Common myeloid progenitor, CD34-positive (primary cell): ENCODE results near the gene CHP1.
"Not testable (repeated sequence)": the region's sequence is repeated elsewhere in the genome, so short reads cannot be mapped to it uniquely, and the experiment has no call there.

Source experiments
- CTCF ChIA-PET: fragments of 350-600 bp; sonication (Branson Sonifier 250); formaldehyde crosslinking; loops from one replicate; lab custom pipeline; 2021; ENCODE audit warnings: antibody characterized with exemption; lab: Charles Lee
- POLR2A ChIA-PET: fragments of 350-600 bp; sonication (Branson Sonifier 250); formaldehyde crosslinking; loops from one replicate; lab custom pipeline; 2021; ENCODE audit warnings: antibody characterized with exemption; lab: Charles Lee
- DNase-seq, 3 donors: peaks; one replicate each; pipeline versions ENCODE4 v3.0.0 to v3.0.0-alpha.2; 2013
- H3K27ac ChIP-seq, 2 experiments: 1 replicate in 1 of 2; 2 replicates in 1 of 2; pipeline ENCODE4 v1.7.0; 2013; ENCODE audit warnings: inconsistent platforms in 2 of 2, low read length in 2 of 2, mild to moderate bottlenecking in 2 of 2, low read depth in 1 of 2, moderate library complexity in 1 of 2; ENCODE audit not compliant: severe bottlenecking in 2 of 2, insufficient read depth in 1 of 2, poor library complexity in 1 of 2
- H3K27me3 ChIP-seq, 5 experiments: replicated peaks in 2 of 5; 1 replicate in 3 of 5; 2 replicates in 2 of 5; pipeline versions ENCODE4 v1.6.1 to v1.7.0; 2013; ENCODE audit warnings: low read length in 4 of 5, mild to moderate bottlenecking in 2 of 5, moderate library complexity in 2 of 5, inconsistent platforms in 1 of 5; ENCODE audit not compliant: insufficient read depth in 5 of 5, control insufficient read depth in 4 of 5
- H3K36me3 ChIP-seq, 4 experiments: 1 replicate in 2 of 4; 2 replicates in 2 of 4; pipeline versions ENCODE4 v1.6.1 to v1.7.0; 2013; ENCODE audit warnings: low read length in 3 of 4, control low read depth in 1 of 4, mild to moderate bottlenecking in 1 of 4; ENCODE audit not compliant: control insufficient read depth in 4 of 4, insufficient read depth in 4 of 4
- H3K4me1 ChIP-seq, 4 experiments: 1 replicate in 3 of 4; 2 replicates in 1 of 4; pipeline versions ENCODE4 v1.6.1 to v1.7.1; 2013; ENCODE audit warnings: low read length in 3 of 4, mild to moderate bottlenecking in 3 of 4, control low read depth in 1 of 4, inconsistent platforms in 1 of 4, moderate library complexity in 1 of 4; ENCODE audit not compliant: control insufficient read depth in 4 of 4, insufficient read depth in 4 of 4; ENCODE audit errors: control extremely low read depth in 1 of 4
- H3K4me3 ChIP-seq, 7 experiments: 1 replicate in 4 of 7; 2 replicates in 3 of 7; pipeline versions ENCODE4 v1.5.1 to v1.7.0; 2013; ENCODE audit warnings: mild to moderate bottlenecking in 7 of 7, low read length in 6 of 7, moderate library complexity in 6 of 7, inconsistent platforms in 2 of 7, low read depth in 2 of 7, control low read depth in 1 of 7; ENCODE audit not compliant: insufficient read depth in 4 of 7, control insufficient read depth in 1 of 7; ENCODE audit errors: extremely low read depth in 1 of 7
- H3K9me3 ChIP-seq, 5 experiments: 1 replicate in 4 of 5; 2 replicates in 1 of 5; pipeline versions ENCODE4 v1.6.1 to v1.7.1; 2013; ENCODE audit warnings: low read length in 4 of 5, mild to moderate bottlenecking in 2 of 5, inconsistent platforms in 1 of 5, low read depth in 1 of 5, moderate library complexity in 1 of 5; ENCODE audit not compliant: control insufficient read depth in 4 of 5, insufficient read depth in 2 of 5; ENCODE audit errors: control extremely low read depth in 1 of 5
- WGBS: methylation state at CpG from one replicate; pipeline ENCODE4 v1.1.5; 2013; ENCODE audit not compliant: insufficient coverage; 5-methylcytosine and 5-hydroxymethylcytosine counted together

CHP1 gene

DNA sequence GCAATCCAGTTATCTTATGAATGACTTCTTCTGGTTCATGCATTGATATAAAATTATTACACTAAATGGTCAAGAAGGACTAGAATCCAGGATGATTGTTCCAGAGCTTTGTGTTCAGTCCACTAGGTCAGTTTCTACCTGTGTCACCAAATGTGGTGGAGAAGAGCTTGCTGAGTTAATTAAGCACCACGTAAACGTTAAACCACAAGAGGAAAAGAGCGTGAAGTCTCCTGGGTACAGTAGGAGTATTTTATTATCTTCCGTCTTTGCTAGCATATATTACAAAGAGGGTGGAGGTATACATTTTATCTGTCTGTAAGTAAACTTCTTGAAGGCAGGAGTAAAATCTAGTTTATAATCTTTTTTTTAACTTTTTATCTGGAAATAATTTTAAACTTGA, 23.5 kb downstream of the CHP1 start:
- peak in 1 of 3 donors; percentile 21 for DNase-seq
- H3K4me1 ChIP-seq = peaks cover 6 to 18% (median 11%) of the 10 kb centered on the region in 4 experiments
- no peak overlapping the region for H3K4me3 ChIP-seq
- CTCF ChIA-PET = no interaction called here
- no peaks in the 10 kb centered on the region for H3K9me3 ChIP-seq
- H3K27me3 ChIP-seq = no peaks in the 10 kb centered on the region
- 50% methylated on average over 2 of the region's 4 CpGs for WGBS
- H3K36me3 ChIP-seq = peaks cover 2 to 9% (median 9%) of the 10 kb centered on the region in 4 experiments
- POLR2A ChIA-PET = no interaction called here
- H3K27ac ChIP-seq = no peak overlapping the region

DNA sequence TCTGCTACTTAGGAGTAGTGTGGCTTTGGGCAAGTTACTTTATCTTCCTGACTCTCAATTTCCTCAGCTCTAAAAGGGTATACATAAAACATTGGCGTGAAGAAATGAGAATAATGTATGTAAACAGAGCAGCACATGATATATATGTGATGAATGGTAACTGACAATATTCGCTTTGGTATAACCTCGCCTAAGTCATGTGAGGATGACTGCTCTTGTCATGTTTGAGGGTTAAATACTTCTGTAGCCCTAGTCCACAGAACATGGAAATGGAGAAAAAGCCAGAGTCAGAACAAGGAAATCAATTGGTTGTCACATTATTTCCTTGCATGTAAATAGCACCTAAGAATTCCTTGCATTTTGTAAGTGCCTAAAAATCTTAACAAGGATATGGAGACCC, 25.0 kb downstream of the CHP1 start:
- WGBS = 100% methylated on average over 3 of the region's 3 CpGs
- ChIA-PET CTCF (no interaction called here), POLR2A (no interaction called here)
- H3K4me1 ChIP-seq = peaks cover 6 to 25% (median 16%) of the 10 kb centered on the region in 4 experiments
- H3K4me3 ChIP-seq = no peak overlapping the region
- no peak for DNase-seq
- no peaks in the 10 kb centered on the region for H3K9me3 ChIP-seq
- H3K27me3 ChIP-seq = no peaks in the 10 kb centered on the region
- no peak overlapping the region for H3K27ac ChIP-seq
- H3K36me3 ChIP-seq = peaks cover 2 to 9% (median 7%) of the 10 kb centered on the region in 4 experiments

DNA sequence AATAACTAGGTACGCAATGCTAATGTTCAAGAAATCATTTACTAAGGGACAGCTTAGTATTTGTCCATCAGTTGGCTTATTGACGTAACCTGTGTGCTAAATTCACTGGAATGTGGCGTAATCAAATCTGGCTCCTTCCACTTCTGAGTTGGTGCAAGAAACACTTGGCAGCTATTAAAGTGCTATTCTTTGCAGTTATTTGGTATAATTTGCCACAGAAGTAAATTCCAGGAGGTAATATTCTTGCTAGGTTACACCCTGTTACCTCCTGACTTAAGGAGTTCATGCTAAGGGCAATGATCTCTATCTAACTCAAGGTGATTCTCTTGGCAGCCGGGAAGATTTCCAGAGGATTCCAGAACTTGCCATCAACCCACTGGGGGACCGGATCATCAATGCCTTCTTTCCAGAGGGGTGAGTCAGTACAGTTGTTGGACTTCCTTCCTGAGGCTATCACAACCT, 25.5 kb downstream of the CHP1 start:
- Histone ChIP-seq H3K9me3 (no peaks in the 10 kb centered on the region), H3K27ac (no peak overlapping the region), H3K4me3 (no peak overlapping the region), H3K4me1 (peaks cover 6 to 25% (median 16%) of the 10 kb centered on the region in 4 experiments), H3K27me3 (no peaks in the 10 kb centered on the region), H3K36me3 (peaks cover 2 to 9% (median 7%) of the 10 kb centered on the region in 4 experiments)
- POLR2A ChIA-PET = no interaction called here
- CTCF ChIA-PET = no interaction called here
- WGBS = 92% methylated on average over 2 of the region's 5 CpGs
- no peak for DNase-seq

DNA sequence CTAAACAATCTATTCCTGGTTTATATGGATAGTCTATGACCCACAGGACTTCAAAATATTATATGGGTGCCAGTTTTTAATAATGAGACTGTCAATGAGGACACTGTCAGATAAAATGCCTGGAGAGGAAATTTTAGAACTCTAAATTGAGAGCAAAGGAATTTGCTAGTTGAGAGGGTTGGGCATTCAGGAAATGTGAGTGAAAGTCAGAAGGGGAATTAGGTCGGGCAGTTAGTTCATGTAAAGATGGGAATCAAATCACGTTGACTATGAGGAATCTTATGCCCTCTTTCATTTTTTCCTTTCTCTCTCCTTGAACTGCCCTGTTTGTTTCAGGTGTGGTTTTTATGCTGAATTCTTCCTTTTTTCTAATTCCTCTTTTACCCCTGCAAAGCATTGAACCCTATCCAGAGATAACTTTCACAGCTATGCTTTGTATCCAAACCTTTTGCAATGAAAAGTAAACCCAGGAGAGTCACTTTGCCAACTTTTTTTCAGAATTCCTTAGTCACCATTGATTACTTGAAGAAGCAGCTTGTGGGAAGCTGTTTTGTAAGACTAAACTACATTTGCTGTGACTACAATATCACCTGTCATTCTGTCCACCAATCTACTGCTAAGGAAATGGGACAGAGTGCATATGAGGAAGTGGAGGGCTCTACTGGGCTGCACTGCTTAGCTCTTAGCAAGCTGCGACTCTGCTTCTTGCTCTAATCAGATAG, 27.8 kb downstream of the CHP1 start:
- DNase-seq = peak; percentile 34 to 84 (median 76)
- H3K9me3 ChIP-seq = no peaks in the 10 kb centered on the region
- POLR2A ChIA-PET = interaction anchor here (0.7 kb wide), 1 partner anchor 23 kb away, joined by 4 read pairs; no protein-coding TSS in a partner anchor
- CTCF ChIA-PET = interaction anchor here (1.7 kb wide), 1 partner anchor 28 kb away, joined by 8 read pairs; the partner anchor contains the start of genes CHP1 and EXD1
- H3K4me3 ChIP-seq = peak overlapping the region in 2 of 7 experiments; percentile 13 to 46
- 0% methylated on average over 1 of the region's 3 CpGs for WGBS
- H3K27me3 ChIP-seq = no peaks in the 10 kb centered on the region
- peak overlapping the region in 1 of 2 experiments; percentile 25 for H3K27ac ChIP-seq
- H3K36me3 ChIP-seq = peaks cover 6 to 23% (median 11%) of the 10 kb centered on the region in 4 experiments
- peaks cover 6 to 25% (median 16%) of the 10 kb centered on the region in 4 experiments for H3K4me1 ChIP-seq

DNA sequence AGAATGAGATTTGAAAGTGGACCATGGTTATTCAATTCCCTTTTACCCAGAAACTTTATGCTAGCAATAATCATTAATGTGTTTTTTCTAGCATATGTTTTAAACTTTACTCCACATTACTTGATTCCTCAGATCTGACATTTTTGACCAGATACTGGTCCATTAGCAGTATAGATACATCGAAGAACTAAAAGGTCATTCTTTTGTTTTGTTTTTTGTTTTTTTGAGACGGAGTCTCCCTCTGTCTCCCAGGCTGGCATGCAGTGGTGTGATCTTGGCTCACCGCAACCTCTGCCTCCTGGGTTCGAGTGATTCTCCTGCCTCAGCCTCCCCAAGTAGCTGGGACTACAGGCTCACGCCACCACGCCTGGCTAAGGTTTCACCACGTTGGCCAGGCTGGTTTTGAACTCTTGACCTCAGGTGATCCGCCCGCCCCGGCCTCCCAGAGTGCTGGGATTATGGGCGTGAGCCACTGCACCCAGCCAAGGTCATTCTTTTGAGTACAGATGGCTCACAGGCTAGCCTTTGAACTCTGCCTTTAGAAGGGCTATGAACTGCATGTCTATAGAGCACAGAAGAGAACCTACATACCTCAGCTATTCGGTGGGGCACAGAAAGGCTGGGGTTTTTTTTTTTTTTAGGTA, 28.6 kb downstream of the CHP1 start:
- H3K36me3 ChIP-seq = peaks cover 6 to 29% (median 15%) of the 10 kb centered on the region in 4 experiments
- H3K4me3 ChIP-seq = no peak overlapping the region
- H3K4me1 ChIP-seq = peaks cover 6 to 20% (median 15%) of the 10 kb centered on the region in 4 experiments
- no peak for DNase-seq
- no peaks in the 10 kb centered on the region for H3K9me3 ChIP-seq
- no peak overlapping the region for H3K27ac ChIP-seq
- 92% methylated on average over 11 of the region's 12 CpGs for WGBS
- H3K27me3 ChIP-seq = no peaks in the 10 kb centered on the region
- POLR2A ChIA-PET = no interaction called here
- CTCF ChIA-PET = interaction anchor here (1.7 kb wide), 1 partner anchor 29 kb away, joined by 8 read pairs; the partner anchor contains the start of genes CHP1 and EXD1

DNA sequence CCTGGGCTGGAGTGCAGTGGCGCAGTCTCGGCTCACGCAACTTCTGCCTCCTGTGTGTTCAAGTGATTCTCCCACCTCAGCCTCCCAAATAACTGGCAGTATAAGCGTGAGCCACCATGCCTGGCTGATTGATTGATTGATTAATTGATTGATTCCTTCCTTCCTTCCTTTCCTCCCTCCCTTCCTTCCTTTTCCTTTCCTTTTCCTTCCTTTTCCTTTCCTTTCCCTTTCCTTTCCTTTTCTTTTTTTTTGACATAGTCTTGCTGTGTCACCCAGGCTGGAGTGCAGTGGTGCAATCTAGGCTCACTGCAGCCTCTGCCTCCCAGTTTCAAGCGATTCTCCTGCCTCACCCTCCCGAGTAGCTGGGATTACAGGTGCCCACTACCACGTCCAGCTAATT, 29.9 kb downstream of the CHP1 start:
- peaks cover 6 to 20% (median 15%) of the 10 kb centered on the region in 4 experiments for H3K4me1 ChIP-seq
- POLR2A ChIA-PET, H3K27ac ChIP-seq, H3K27me3 ChIP-seq, CTCF ChIA-PET, H3K9me3 ChIP-seq, H3K4me3 ChIP-seq, DNase-seq: not testable (repeated sequence)
- 97% methylated on average over 5 of the region's 7 CpGs for WGBS
- peaks cover 6 to 31% (median 15%) of the 10 kb centered on the region in 4 experiments for H3K36me3 ChIP-seq

DNA sequence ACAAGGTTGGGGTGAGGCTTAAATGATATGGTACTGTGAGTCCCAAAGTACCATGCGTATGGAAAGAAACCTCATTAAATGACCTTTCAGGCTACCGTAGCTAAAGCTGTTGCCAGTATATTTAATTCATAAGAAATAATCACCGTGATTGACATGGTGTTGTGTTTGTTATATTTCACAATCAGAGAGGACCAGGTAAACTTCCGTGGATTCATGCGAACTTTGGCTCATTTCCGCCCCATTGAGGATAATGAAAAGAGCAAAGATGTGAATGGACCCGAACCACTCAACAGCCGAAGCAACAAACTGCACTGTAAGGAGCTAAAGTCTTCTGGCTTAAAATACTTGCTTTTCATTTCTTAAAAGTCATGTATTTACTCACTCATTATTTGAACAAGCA, 31.5 kb downstream of the CHP1 start:
- CTCF ChIA-PET = no interaction called here
- 97% methylated on average over 6 of the region's 8 CpGs for WGBS
- Histone ChIP-seq H3K4me3 (no peak overlapping the region), H3K9me3 (no peaks in the 10 kb centered on the region), H3K36me3 (peaks cover 6 to 31% (median 13%) of the 10 kb centered on the region in 4 experiments), H3K4me1 (peaks cover 6 to 20% (median 15%) of the 10 kb centered on the region in 4 experiments), H3K27me3 (no peaks in the 10 kb centered on the region), H3K27ac (no peak overlapping the region)
- no peak for DNase-seq
- POLR2A ChIA-PET = no interaction called here
